ENCODE measurements around the gene NCEH1. TPM values are rescaled to one million over a fixed set of nuclear protein-coding genes. Genes with fewer than 3 reads are reported as not detected.

Gene NCEH1
- total and polyA plus RNA-seq, 2 of the 13 experiments (the other 11 are each of a cell fraction or from before 2014, with no cell fraction given): 12.9 to 21.4 TPM

DNA sequence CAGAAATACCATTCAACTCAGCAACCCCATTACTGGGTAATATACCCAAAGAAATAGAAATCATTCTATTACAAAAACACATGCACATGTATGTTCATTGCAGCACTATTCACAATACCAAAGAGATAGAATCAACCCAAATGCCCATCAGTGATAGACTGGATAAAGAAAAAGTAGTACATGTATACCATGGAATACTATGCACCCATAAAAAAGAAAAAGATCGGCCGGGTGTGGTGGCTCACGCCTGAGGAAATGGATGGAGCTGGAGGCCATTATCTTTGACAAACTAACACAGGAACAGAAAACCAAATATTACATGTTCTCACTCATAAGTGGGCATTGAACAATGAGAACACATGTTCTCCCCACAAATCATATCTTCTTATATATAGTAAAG lies 112.0 kb downstream of the NCEH1 start:
- no peak for FAIRE-seq
- CTCF ChIA-PET (ENCODE audit: low intra/inter-chr PET ratio, low total read pairs): no interaction called here
- in situ Hi-C loops (cut with HindIII; ENCODE audit: extremely low pct_ligation_motif_present, low pct_unique_long_range_greater_than_20kb): loop anchor here (5.0 kb wide), 1 partner anchor 112 kb away; no protein-coding TSS in a partner anchor
- no peak overlapping the region for H3K9ac ChIP-seq (ENCODE audit: insufficient read depth, low read depth, low read length)
- intact Hi-C loops (cut with micrococcal nuclease; ENCODE audit: unreplicated experiment): no loop called here
- H3K79me2 ChIP-seq (ENCODE audit: insufficient read depth, low read length): no peaks in the 10 kb centered on the region
- no peak for ATAC-seq
- H3K4me3 ChIP-seq (replicated peaks in 1 of 3; ENCODE audit: insufficient read depth in 1 of 3, low read depth in 2 of 3, low read length in 3 of 3): no peak overlapping the region
- no peaks in the 10 kb centered on the region for H3K9me3 ChIP-seq (ENCODE audit: low read length)
- DNase-seq (ENCODE audit: low spot score): no peak
- no peak overlapping the region for H3K27ac ChIP-seq (ENCODE audit: extremely low read length, insufficient read depth, low read length)
- H3K4me2 ChIP-seq (ENCODE audit: low read depth, low read length): no peak overlapping the region
- TF ChIP-seq ELF4 (CRISPR knock-in tag; IDR thresholded peaks at IDR 0.05; ENCODE audit: borderline replicate concordance) (no peak), CREM (IDR thresholded peaks at IDR 0.05) (no peak), CREM (CRISPR knock-in tag; IDR thresholded peaks at IDR 0.05) (no peak), SYNCRIP (IDR thresholded peaks at IDR 0.05; ENCODE audit: insufficient read depth, low read depth, low read length) (no peak), ZNF614 (CRISPR knock-in tag; IDR thresholded peaks at IDR 0.05; ENCODE audit: borderline replicate concordance) (no peak), ZFP36L2 (CRISPR knock-in tag; IDR thresholded peaks at IDR 0.05) (no peak), ZNF329 (CRISPR knock-in tag; IDR thresholded peaks at IDR 0.05; ENCODE audit: low read depth) (no peak), ZNF441 (CRISPR knock-in tag; IDR thresholded peaks at IDR 0.05; ENCODE audit: borderline replicate concordance) (no peak), ZNF644 (CRISPR knock-in tag; IDR thresholded peaks at IDR 0.05; ENCODE audit: low read depth) (no peak), GZF1 (CRISPR knock-in tag; IDR thresholded peaks at IDR 0.05) (no peak), PCBP2 (optimal IDR thresholded peaks at IDR 0.05; ENCODE audit: low read depth, low read length, poor library complexity, severe bottlenecking) (no peak), ZSCAN30 (CRISPR knock-in tag; IDR thresholded peaks at IDR 0.05) (no peak), ZFYVE20 (CRISPR knock-in tag; IDR thresholded peaks at IDR 0.05; ENCODE audit: borderline replicate concordance, low read depth) (no peak), SCMH1 (CRISPR knock-in tag; IDR thresholded peaks at IDR 0.05; ENCODE audit: borderline replicate concordance) (no peak)
- no peak overlapping the region for H2AFZ ChIP-seq (ENCODE audit: low read length)
- BruUV-seq (replicated peaks): no TSS peak
- peaks cover 61% of the 10 kb centered on the region for H3K4me1 ChIP-seq (ENCODE audit: insufficient read depth, low read length)
- H4K20me1 ChIP-seq (ENCODE audit: insufficient read depth, low read length): no peaks in the 10 kb centered on the region
- POLR2A ChIA-PET: no interaction called here
- no peaks in the 10 kb centered on the region for H3K36me3 ChIP-seq (replicated peaks in 1 of 2; ENCODE audit: control insufficient read depth in 1 of 2, insufficient read depth in 2 of 2, low read length in 2 of 2)
- WGBS (ENCODE audit: low lambda C conversion rate): 97% methylated on average over 3 of the region's 3 CpGs
- no peaks in the 10 kb centered on the region for H3K27me3 ChIP-seq (ENCODE audit: control insufficient read depth in 1 of 2, insufficient read depth in 2 of 2, low read length in 2 of 2)
